GM18517 (cell line): ENCODE results near the gene FRG2B.
"Not testable (repeated sequence)": the region's sequence is repeated elsewhere in the genome, so short reads cannot be mapped to it uniquely, and the experiment has no call there.

Experiments
- ATAC-seq: cut with Tn5 transposase; IDR thresholded peaks from one replicate; pipeline ENCODE4 v1.9.1; 2021; ENCODE audit warnings: mild to moderate bottlenecking, moderate library complexity; ENCODE audit not compliant: unreplicated experiment

Gene FRG2B

DNA sequence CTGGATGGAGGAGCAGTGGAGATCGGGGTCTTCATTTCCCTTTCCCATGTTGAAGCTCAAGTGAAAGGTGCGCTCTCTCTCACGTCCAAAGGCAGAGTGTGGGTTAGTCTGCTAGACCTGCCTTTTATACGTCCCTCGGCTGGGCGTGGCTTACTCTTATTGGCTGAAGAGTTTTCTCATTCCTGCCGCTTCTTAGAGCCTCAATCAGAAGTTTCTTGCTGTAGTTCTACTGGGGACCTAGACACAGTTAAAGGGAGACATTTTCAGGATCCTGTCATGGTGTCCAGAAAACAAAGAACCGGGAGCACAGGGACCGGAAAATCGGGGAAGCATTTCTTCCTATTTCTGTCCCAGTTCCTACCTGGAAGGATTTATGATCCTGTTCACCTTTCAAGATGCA, at the start of gene FRG2B:
Gene FRG2B (minus strand): TSS at position 101 of the 400 bp plus-strand sequence. CDS start 53 bp downstream, at position 48.
- ATAC-seq: not testable (repeated sequence)

DNA sequence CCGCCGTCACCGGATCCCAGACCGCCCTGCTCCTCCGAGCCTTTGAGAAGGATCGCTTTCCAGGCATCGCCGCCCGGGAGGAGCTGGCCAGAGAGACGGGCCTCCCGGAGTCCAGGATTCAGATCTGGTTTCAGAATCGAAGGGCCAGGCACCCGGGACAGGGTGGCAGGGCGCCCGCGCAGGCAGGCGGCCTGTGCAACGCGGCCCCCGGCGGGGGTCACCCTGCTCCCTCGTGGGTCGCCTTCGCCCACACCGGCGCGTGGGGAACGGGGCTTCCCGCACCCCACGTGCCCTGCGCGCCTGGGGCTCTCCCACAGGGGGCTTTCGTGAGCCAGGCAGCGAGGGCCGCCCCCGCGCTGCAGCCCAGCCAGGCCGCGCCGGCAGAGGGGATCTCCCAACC, 40.9 kb upstream of the FRG2B start:
- not testable (repeated sequence) for ATAC-seq

DNA sequence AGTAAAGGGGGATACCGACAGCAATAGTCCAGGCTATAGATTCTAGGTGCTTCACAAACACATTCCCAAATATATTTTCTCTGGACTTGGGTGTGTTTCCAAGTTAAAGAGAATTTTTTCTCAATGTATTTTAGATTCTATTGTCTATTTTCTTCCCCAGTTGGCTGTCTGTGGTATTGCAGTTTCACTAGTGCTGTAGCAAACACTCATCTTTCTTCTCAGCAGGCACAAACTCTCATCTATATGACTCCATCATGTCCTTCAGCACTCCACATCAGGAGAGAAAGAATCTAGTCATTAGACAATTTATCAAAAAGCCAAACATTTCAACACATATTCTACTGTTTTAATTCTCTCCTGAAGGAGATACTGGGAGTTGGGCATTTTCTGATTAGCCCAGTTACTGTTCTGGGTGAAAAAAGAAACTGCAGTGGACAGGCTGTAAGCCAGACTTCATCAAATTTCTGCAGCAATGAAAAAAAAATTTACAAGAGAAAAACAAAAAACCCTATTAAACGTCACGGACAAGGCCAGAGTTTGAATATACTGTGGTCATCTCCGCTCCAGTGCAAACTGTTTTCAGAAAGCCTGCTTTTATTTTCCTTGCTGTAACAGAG, 37.1 kb upstream of the FRG2B start:
- ATAC-seq: not testable (repeated sequence)

DNA sequence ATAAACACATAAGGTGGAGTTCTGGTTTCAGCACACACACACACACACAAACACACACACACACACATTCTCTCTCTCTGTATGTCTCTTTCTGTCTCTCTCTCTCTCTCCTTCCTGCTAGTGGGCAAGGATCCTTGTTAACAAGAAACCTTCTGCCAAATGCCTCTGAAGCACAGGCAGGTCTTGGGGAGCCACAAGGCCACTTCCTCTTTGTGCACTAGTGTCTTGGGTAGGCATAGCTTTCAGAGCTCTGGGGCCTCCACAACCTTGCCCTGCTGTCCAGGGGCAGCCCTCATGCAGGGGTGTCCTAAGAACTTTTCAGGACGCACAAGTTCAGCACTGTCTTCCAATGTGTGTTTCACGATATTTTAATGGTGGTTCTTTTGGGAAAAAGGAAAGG, 34.5 kb upstream of the FRG2B start:
- ATAC-seq: not testable (repeated sequence)

DNA sequence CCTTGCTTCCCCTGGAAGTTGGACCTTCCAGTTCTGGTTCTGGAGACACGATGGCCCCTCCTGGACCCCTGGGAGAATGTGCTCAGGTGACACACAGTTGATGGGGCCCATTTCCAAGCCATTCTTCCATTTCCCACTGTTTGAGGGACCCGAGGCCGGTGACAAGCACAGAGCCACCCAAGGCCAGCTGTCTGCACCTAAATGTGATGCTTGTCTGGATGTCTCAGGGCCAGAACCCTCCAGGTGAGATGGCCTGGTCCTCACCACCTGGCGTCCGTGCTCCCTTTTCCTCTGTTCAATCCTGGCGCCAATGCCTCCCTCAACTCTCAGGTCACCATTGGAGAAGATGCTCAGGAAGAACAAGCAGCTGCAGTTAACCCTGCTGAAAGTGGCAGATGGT, 33.9 kb upstream of the FRG2B start:
- not testable (repeated sequence) for ATAC-seq

DNA sequence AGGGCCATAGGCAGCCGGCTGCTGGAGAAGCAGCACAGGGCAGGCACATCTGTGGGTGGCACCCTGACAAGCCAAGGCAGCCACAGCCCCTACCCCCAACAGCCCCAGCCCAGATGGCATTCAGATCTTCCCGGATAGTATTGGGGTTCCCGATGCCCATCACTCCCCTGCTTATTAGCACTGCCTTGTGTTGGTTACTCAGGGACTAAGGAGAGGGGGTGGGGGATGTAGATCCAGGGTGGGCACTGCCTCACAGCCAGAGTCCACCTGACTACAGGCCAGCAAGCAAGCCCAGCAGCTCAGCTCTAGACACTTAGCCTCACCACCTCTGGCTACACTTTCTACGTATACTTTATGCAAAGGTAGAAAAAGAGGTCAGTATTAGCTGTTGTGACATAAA, 30.7 kb upstream of the FRG2B start:
- ATAC-seq: not testable (repeated sequence)

DNA sequence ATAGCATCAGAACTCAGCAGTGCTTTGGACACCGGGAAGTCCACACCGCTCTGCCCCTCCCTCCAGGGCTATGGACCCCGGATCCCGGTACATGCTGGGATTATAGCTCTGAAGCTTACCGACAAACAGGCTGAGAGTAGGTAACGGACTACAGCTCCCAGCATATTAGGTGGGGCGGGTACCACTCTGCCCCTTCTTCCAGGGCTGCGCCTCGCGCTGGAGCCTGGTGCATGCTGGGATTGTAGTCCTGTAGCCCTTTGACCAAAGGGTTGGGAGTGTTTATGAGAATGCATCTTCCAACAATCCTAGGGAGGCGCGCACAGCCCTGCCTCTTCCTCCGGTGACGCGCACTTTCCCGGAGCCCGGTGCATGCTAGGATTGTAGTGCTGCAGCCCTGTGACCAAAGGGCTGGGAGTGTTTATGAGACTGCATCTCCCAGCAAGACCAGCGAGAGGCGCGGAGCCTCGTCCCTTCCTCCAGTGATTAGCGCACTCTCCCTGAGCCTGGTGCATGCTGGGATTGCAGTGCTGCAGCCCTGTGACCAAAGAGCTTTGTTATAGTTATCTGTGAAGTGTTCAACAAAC, 22.4 kb upstream of the FRG2B start:
- ATAC-seq: not testable (repeated sequence)

DNA sequence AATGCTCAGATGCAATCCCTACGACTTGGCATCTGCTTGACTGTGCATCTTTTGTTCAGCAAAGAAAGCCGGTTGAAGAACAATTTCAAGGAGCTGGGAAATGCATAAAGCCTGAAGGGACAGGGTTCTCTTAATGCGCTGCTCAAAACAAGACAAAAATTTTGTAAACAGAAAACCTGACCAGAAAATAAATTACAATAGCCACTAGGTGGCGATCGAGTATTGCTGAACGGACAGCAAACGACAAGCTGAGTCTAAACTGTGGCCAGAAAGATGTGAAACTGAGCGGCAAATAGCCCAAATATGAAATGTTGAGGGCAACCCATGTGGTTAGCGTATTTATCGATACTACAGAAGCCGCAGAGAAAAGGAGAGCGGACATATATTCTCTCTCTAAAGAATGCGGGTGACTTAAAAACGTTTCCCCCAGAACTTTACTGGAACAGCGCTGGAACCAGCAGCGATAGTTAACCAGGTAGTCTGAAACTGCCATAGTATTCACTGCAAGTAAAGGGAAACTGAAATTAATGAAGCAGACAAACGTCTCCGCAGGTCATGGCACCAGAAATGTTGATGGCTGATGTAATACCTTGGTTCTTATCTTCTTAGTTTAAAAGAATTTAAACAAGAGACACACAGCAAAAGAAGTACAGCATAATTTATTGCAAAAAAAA, 20.6 kb upstream of the FRG2B start:
- peak; percentile 94 for ATAC-seq

DNA sequence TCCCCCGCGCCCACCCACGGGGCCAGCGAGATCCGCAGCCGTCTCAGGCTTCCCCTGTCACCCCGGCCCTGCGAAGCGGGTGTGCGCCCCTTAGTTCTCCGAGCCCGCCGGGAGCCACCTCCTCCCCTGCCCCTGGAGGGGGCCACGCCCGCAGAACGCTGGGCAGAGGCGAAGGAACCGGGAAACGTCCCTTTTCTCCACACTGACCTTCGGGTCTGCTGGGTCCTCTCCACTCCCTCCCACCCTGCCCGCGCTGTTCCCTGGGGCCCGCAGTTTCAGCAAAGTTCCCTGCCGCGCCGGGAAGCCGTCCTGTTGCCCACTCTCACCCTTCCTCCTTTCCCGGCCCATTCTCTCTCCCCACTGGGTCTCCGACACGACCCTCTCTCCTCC, 11.2 kb upstream of the FRG2B start:
- ATAC-seq: not testable (repeated sequence)

DNA sequence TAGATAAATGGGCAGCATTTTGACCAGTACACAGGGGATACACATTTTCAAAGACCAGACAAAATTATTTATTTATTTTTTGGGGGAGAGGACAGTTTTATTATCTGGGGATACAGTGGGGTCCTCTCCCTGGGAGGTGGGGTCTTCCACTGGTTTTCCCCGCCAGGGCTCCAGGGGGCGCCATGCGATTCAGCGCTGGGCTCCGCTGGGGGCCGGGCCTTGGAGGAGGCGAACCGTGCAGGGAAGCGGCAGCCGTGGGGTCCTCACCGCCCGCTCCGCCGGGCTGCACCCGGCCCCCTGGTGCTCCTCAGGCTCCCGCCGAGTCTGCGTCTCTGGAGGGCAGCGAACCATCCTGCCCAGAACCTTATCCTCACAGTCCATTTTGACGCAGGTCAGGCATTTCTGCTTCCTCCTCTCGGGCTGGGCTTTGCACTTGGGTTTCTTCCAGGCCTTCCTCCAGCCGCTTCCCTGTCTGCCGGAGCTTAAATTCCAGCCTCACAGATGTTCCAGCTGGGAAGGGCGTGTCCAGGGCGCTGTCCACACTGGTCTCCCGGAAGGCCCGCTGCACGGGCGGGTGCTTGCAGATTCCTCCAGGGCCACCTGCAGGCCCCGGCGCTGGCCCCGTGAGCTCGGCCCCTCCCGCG, 10.7 kb upstream of the FRG2B start:
- ATAC-seq: not testable (repeated sequence)

DNA sequence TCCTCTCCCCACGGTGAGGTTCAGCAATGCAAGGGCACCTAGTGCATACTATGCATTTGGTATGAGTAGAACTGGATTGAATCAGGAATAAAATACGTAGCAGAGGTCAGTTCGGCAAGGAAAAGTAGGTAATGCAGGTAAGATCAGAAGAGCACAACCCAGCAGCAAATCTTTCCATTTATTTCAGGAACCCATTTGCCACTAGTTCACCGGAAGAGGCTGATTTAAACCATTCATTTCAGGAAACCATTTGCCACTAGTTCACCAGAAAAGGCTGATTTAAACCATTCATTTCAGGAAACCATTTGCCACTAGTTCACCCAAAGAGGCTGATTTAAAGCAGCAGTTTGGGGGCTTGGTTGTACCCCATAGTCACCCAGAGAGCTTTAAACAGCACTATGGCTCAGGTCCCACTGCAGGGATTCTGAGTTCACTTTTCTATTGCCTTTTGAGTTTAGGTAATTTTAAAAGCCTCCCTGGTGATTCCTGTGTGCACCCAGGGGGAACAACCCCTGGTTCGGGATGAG, 4.2 kb upstream of the FRG2B start:
- ATAC-seq: not testable (repeated sequence)

DNA sequence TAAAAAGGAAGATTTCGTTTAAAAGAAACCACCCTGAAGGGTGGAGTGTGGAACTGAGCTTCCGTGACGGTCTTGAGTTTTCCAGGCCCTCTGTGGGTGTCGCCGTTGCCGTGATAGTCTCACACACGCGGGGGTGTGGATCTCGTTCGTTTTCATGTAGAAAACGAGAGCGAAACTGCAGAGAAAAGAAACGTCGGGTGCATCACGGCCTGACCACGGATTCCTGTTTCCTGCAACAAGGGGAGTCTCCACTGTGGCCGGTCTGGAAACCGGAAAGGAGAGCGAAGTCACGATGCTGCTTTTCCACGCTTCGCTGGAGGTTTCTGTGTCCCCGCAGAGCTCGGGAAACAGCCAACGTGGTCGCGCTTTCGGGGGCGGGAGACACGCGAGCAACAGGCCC, 4.1 kb downstream of the FRG2B start:
- not testable (repeated sequence) for ATAC-seq

DNA sequence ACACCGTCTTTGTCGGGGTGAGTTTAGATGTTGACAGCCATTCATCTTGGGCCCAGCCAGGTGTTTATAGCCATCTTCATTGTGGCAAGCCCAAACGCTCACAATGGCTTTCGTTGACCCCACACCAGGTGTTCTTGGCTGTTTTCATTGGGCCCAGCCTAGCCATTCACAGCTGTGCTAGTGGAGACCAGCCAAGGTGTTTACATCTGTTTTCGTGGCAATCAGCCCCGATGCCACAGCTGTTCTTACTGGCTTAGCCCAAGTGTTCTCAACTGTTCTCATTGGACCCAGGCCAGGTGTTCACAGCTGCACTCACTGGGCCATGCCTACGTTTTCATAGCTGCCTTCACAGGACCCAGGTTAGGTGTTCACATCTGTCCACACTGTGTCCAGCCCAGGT, 7.7 kb downstream of the FRG2B start:
- ATAC-seq: no peak

DNA sequence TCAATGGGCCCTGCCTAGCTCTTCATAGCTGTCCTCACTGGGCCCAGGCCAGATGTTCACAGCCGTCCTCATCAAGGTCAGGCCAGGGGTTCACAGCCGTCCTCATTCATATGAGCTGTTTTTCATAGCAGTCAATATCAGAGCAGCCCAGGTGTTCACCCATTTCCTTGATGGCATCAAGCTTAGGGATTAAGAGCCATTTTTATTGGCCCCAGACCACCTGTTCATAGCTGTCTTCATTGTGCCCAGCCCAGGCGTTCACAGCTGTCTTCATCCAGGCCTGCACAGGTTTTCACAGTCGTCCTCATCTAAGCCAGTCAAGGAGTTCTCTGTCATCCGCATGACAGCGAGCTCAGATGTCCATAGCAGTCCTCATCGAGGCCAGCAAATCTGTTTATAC, 9.4 kb downstream of the FRG2B start:
- ATAC-seq: no peak

DNA sequence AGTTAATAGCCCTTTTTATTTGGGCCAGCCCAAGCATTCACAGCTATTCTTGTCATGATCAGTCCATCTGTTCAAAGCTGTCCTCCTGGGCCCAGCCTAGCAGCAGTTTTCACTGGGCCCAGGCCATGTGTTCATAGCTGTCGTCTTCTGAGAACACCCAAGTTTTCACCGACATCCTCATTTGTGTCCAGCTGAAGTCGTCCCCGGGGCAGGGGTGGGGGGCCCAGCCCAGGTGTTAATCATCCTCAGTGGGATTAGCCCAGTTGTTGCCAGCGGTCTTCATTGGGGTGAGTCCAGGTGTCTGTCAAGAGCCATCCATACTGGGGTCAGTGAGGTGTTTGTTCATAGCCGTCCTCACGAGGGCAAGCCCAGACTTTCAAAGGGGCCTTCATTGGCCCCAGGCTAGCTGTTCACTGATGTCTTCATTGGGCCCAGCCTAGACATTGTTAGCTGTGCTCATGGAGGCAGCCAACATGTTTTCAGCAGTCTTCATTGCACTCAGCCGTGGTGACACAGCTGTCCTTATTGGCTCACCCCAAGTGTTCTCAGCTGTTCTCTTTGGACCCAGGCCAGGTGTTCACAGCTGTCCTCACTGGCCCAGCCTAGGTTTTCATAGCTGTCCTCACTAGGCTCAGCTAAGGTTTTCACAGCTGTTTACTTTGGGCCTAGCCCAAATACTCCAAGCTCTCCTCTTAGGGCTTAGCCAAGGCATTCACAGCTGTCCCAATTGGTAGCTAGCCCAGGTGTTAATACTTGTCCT, 10.0 kb downstream of the FRG2B start:
- ATAC-seq: no peak

DNA sequence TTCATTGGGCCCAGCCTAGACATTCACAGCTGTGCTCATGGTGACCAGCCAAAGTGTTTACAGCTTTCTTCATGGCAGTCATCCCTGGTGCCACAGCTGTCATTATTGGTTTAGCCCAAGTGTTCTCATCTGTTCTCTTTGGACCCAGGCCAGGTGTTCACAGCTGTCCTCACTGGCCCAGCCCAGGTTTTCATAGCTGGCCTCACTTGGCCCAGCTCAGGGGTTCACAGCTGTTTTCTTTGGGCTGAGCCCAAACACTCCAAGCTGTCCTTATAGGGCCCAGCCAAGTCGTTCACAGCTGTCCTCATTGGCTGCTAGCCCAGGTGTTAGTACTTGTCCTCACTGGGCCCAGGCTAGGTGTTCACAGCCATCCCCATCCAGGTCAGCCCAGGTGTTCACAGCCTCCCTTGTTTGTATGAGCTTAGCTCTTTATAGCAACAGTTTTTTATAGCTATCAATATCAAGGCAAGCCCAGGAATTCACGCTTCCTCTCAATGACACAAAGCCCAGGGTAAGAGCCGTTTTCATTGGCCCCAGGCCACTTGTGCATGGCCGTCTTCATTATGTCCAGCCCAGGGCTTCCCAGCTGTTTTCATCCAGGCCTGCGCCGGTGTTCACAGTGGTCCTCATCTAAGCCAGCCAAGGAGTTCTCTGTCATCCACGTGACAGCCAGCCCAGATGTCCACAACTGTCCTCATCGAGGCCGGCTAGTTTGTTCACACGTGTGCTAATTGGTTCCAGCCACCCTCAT, 11.6 kb downstream of the FRG2B start:
- no peak for ATAC-seq

DNA sequence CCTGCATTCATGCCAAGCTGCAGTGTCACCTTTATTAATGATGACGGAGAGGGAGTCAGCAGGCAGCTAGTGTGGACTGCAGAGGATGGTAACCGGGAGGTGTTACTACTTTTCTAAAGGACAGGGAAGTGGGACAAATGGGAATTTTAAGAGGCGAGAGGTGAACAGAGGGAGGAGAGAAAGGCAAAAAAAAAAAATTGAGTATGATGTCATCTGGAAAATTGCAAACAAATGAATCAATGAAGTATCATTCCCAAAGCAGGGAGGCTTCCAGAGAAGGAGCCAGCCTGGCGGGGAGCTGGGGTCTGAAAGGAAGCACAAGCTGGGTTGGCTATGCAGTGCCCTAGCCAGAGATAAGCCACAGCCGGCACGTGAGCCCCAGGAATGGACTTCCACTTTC, 12.9 kb downstream of the FRG2B start:
- ATAC-seq: no peak

DNA sequence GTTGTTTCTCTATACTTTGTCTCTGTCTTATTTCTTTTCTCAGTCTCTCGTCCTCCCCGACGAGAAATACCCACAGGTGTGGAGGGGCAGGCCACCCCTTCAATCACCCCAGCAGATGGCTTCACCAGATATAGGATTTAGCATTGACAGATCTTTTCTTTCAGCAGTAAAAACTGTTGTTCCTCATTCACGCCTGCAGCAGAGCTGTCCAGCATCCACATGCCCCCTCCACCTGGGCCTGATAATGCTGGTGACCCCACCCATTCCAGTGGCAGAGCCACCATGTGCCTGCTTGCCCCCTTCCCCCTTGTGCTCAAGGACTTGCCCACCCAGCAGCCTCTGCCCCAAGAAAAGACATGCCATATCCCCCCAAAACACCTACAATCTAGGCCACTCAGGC, 15.5 kb downstream of the FRG2B start:
- ATAC-seq: no peak

DNA sequence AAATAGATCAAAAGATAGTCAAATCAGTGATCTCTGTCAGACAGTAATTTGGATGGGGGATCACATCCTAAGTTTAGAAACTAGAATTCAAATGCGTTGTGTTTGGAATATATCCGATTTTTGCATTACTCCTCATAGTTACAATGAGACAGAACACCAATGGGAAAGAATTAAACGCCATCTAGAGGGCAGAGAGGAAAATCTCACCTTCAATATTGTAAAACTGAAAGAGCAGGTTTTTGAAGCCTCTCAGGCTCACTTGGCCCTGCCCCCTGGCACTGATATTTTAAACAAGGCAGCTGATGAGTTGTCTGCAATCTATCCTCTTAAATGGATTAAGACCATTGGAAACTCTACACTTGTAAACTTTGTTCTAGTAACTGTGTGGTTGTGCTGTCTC, 17.7 kb downstream of the FRG2B start:
- ATAC-seq: no peak

DNA sequence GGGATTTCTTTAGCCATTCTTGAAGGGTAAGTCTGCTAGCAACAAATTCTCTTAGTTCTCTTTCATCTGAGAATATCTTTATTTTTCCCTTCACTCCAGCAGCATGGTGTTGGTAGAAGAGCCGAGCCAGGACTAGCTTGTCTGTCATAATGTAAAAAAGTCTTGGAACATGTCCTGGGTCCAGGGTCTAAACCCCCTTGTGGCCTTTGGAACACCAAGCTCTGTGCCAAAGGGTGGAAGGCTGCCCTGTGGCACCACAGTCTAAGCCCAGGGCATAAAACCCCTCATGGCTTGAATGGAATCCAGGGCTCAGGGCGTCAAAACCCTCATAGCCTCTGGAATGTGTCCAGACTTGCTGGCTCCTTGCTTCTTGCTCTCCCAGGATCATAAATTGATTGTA, 23.2 kb downstream of the FRG2B start:
- not testable (repeated sequence) for ATAC-seq
